Measurements from ENCODE around the gene PPP2R5B. TPM values are rescaled to one million over a fixed set of nuclear protein-coding genes. Genes with fewer than 3 reads are reported as not detected.
"Not testable (repeated sequence)": the region's sequence is repeated elsewhere in the genome, so short reads cannot be mapped to it uniquely, and the experiment has no call there.

Gene PPP2R5B
- polyA plus RNA-seq, 2 donors: 6.6 to 11.0 TPM

DNA sequence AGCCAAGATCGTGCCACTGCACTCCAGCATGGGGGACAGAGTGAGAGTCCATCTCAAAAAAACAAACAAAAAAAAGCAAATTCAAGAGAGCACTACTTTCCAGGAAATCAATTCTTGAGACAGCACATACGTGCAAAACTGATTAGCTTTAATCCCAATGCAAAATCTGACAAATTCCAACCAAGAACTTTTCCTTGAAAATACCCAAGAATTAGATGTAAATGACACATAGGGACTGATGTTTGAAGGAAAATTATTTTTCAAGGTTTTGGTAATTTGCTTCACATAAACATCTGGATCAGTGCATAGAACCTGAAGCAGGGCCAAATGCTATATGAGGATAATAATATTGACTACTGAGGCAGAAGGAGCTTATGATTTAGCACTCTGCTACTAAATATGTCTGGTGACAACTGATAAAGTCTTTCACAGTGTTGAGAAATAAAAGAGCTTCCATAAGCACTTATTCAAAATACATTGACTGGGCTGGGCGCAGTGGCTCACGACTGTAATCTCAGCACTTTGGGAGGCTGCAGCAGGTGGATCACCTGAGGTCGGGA lies 38.7 kb downstream of the PPP2R5B start:
- Histone ChIP-seq H3K27ac (ENCODE audit: low read depth in 2 of 2, low read length in 1 of 2) (no peak overlapping the region), H3K4me1 (ENCODE audit: control insufficient read depth in 2 of 2, insufficient read depth in 2 of 2, low read length in 1 of 2) (no peaks in the 10 kb centered on the region), H3K4me3 (ENCODE audit: low read depth in 1 of 2, low read length in 2 of 2) (no peak overlapping the region), H3K36me3 (ENCODE audit: control insufficient read depth in 2 of 2, insufficient read depth in 2 of 2, low read length in 1 of 2) (no peaks in the 10 kb centered on the region), H3K27me3 (ENCODE audit: control insufficient read depth in 1 of 2, insufficient read depth in 2 of 2, low read length in 2 of 2) (no peaks in the 10 kb centered on the region), H3K9me3 (ENCODE audit: control insufficient read depth in 2 of 2, insufficient read depth in 1 of 2, low read depth in 1 of 2, low read length in 1 of 2) (no peaks in the 10 kb centered on the region)
- whole genome bisulfite sequencing, 2 donors: 77 to 84% methylated on average over 5 of the region's 5 CpGs

DNA sequence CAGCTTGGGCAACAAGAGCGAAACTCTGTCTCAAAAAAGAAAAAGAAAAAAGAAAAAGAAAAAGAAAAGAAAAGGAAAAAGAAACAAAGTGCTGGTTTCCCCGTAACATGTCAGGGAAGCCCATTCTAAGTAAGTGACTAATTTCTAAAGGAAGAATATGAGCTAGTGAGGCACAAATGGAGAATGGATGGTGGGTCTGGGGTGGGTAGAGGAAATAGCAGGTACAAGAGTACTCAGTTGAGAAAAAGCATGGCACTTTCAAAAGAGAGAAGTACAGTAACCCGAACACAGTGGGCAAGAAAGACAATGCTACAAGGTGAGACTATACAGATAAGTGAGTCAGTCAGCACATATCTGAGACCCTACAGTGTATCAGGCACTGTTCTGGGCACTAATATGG lies 42.9 kb downstream of the PPP2R5B start:
- no peaks in the 10 kb centered on the region for H3K27me3 ChIP-seq (ENCODE audit: control insufficient read depth in 1 of 2, insufficient read depth in 2 of 2, low read length in 2 of 2)
- WGBS, 2 donors: 93 to 94% methylated on average over 3 of the region's 3 CpGs

DNA sequence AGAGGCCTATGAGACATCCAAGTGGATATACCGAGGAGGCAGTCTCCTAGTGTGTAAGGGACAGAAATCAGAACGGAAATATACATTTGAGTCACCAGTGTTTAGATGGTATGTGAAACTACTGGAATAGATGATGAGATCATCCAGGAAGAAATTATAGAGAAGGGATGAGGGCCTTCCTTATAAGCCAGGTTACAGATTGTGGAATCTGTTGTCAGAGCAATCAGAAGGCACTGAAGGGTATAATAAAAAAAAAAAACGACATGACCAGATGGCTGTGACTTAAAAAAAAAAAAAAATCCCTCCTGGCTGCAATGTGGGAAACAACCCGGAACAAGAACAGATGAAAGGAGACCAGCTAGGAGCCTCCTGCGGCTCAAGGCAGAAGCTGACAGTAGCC lies 44.7 kb downstream of the PPP2R5B start:
- no peaks in the 10 kb centered on the region for H3K27me3 ChIP-seq (ENCODE audit: control insufficient read depth in 1 of 2, insufficient read depth in 2 of 2, low read length in 2 of 2)
- 29 to 37% methylated on average over 5 of the region's 5 CpGs for WGBS, 2 donors
- H3K9me3 ChIP-seq (ENCODE audit: control insufficient read depth in 2 of 2, insufficient read depth in 1 of 2, low read depth in 1 of 2, low read length in 1 of 2): peaks cover 0 to 2% of the 10 kb centered on the region in 2 donors
- H3K4me3 ChIP-seq (ENCODE audit: low read depth in 1 of 2, low read length in 2 of 2): no peak overlapping the region
- no peaks in the 10 kb centered on the region for H3K36me3 ChIP-seq (ENCODE audit: control insufficient read depth in 2 of 2, insufficient read depth in 2 of 2, low read length in 1 of 2)
- H3K4me1 ChIP-seq (ENCODE audit: control insufficient read depth in 2 of 2, insufficient read depth in 2 of 2, low read length in 1 of 2): peaks cover 0 to 4% of the 10 kb centered on the region in 2 donors
- H3K27ac ChIP-seq (ENCODE audit: low read depth in 2 of 2, low read length in 1 of 2): peak overlapping the region; percentile 5 to 83

More for the DNA sequence above, 42.9 kb downstream of the PPP2R5B start:
- Histone ChIP-seq H3K36me3 (ENCODE audit: control insufficient read depth in 2 of 2, insufficient read depth in 2 of 2, low read length in 1 of 2) (no peaks in the 10 kb centered on the region), H3K27ac (ENCODE audit: low read depth in 2 of 2, low read length in 1 of 2) (no peak overlapping the region), H3K9me3 (ENCODE audit: control insufficient read depth in 2 of 2, insufficient read depth in 1 of 2, low read depth in 1 of 2, low read length in 1 of 2) (peaks cover 0 to 2% of the 10 kb centered on the region in 2 donors), H3K4me1 (ENCODE audit: control insufficient read depth in 2 of 2, insufficient read depth in 2 of 2, low read length in 1 of 2) (peaks cover 0 to 4% of the 10 kb centered on the region in 2 donors), H3K4me3 (ENCODE audit: low read depth in 1 of 2, low read length in 2 of 2) (no peak overlapping the region)

DNA sequence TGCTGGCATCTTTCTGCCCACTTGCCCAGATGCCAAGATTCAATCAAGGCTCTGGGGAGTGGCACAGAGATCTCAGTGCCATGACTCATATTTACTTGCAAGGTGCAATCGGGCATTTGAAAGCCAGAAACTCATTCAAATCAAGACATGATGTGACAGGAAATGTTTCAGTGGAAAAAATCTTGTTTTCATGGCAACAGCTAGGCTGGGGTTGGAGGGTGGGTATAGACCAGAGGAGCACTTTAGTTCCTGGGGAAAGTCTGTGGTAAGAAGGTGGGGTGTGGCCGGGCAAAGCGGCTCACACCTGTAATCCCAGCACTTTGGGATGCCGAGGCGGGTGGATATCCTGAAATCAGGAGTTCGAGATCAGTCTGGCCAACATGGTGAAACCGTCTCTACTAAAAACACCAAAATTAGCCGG lies 46.3 kb downstream of the PPP2R5B start:
- no peaks in the 10 kb centered on the region for H3K27me3 ChIP-seq (ENCODE audit: control insufficient read depth in 1 of 2, insufficient read depth in 2 of 2, low read length in 2 of 2)
- no peaks in the 10 kb centered on the region for H3K36me3 ChIP-seq (ENCODE audit: control insufficient read depth in 2 of 2, insufficient read depth in 2 of 2, low read length in 1 of 2)
- peaks cover 0 to 4% of the 10 kb centered on the region in 2 donors for H3K4me1 ChIP-seq (ENCODE audit: control insufficient read depth in 2 of 2, insufficient read depth in 2 of 2, low read length in 1 of 2)
- H3K27ac ChIP-seq (ENCODE audit: low read depth in 2 of 2, low read length in 1 of 2): peak overlapping the region; percentile 79 to 83
- 39 to 51% methylated on average over 8 of the region's 8 CpGs for WGBS, 2 donors
- H3K4me3 ChIP-seq (ENCODE audit: low read depth in 1 of 2, low read length in 2 of 2): no peak overlapping the region
- peaks cover 0 to 2% of the 10 kb centered on the region in 2 donors for H3K9me3 ChIP-seq (ENCODE audit: control insufficient read depth in 2 of 2, insufficient read depth in 1 of 2, low read depth in 1 of 2, low read length in 1 of 2)

DNA sequence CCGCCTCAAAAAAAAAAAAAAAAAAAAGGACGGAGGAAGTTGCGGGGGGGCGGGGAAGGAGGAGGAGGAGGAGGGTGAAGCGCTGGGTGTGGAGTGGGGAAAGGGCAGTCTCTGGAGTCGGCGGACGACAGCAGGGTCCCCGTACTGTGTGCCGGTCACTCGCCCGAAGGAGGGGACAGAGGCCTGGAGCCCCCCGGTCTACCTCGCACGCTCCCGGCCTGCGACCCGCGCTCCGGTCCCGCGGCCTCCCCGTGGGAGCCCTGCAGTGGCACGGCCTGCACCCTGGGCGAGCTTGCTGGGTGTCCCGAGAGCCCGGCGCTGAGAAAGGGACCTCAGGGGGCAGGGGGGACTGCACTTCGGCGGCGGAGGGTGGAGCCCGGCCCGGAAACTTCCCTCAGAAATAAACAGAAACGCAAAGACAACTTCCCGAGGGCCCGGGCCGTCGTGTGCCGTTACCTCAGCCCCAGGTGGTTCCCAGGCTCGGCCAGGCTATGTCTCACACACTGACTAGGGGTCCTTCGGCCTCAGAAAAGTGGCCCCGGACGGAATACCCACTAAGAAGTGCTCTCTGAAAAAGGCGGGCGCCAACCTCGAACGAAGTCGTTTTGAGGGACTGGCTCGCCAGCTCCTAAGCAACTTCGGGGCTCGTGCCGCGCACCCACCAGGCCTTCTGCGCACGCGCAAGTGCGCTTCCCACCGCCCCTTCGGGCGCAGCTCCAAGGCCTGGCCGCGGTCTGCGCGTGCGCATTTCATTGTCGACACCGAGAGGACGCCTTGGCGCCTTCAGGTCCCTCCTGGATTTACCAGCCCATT lies 47.1 kb downstream of the PPP2R5B start, which contains the start of gene MAJIN:
MAJIN (minus strand) TSS at position 688 of the 813 bp plus-strand sequence. CDS start 12,703 bp downstream, outside the sequence.
- H3K27ac ChIP-seq (ENCODE audit: low read depth in 2 of 2, low read length in 1 of 2): peak within 1 kb of the TSS; percentile 79 to 83
- peaks cover 0 to 4% of the 10 kb centered on the region in 2 donors for H3K4me1 ChIP-seq (ENCODE audit: control insufficient read depth in 2 of 2, insufficient read depth in 2 of 2, low read length in 1 of 2)
- peaks cover 0 to 2% of the 10 kb centered on the region in 2 donors for H3K9me3 ChIP-seq (ENCODE audit: control insufficient read depth in 2 of 2, insufficient read depth in 1 of 2, low read depth in 1 of 2, low read length in 1 of 2)
- 19 to 29% methylated on average over 66 to 69 of the region's 69 CpGs for WGBS, 2 donors
- no peaks in the 10 kb centered on the region for H3K36me3 ChIP-seq (ENCODE audit: control insufficient read depth in 2 of 2, insufficient read depth in 2 of 2, low read length in 1 of 2)
- peak within 1 kb of the TSS; percentile 16 to 31 for H3K4me3 ChIP-seq (ENCODE audit: low read depth in 1 of 2, low read length in 2 of 2)
- H3K27me3 ChIP-seq (ENCODE audit: control insufficient read depth in 1 of 2, insufficient read depth in 2 of 2, low read length in 2 of 2): no peaks in the 10 kb centered on the region

DNA sequence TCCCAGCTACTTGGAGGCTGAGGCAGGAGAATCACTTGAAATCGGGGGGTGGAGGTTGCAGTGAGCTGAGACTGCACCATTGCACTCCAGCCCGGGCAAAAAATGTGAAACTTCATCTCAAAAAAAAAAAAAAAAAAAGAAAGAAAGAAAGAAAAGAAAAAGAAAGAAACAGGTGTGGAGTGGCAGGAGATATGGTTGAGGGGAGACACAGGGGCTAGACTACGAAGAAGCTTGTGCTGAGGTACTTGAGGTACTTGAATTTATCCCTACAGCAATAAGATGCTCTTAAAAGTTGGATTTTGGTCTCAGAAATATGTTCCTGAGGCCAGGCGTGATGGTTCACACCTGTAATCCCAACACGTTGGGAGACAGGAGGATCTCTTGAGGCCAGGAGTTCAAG lies 49.6 kb downstream of the PPP2R5B start:
- H3K4me1 ChIP-seq (ENCODE audit: control insufficient read depth in 2 of 2, insufficient read depth in 2 of 2, low read length in 1 of 2): peaks cover 0 to 4% of the 10 kb centered on the region in 2 donors
- H3K36me3 ChIP-seq (ENCODE audit: control insufficient read depth in 2 of 2, insufficient read depth in 2 of 2, low read length in 1 of 2): no peaks in the 10 kb centered on the region
- H3K27me3 ChIP-seq (ENCODE audit: control insufficient read depth in 1 of 2, insufficient read depth in 2 of 2, low read length in 2 of 2): no peaks in the 10 kb centered on the region
- WGBS, 2 donors: 74 to 76% methylated on average over 5 of the region's 5 CpGs
- no peak overlapping the region for H3K27ac ChIP-seq (ENCODE audit: low read depth in 2 of 2, low read length in 1 of 2)
- no peak overlapping the region for H3K4me3 ChIP-seq (ENCODE audit: low read depth in 1 of 2, low read length in 2 of 2)
- H3K9me3 ChIP-seq (ENCODE audit: control insufficient read depth in 2 of 2, insufficient read depth in 1 of 2, low read depth in 1 of 2, low read length in 1 of 2): peaks cover 0 to 2% of the 10 kb centered on the region in 2 donors

DNA sequence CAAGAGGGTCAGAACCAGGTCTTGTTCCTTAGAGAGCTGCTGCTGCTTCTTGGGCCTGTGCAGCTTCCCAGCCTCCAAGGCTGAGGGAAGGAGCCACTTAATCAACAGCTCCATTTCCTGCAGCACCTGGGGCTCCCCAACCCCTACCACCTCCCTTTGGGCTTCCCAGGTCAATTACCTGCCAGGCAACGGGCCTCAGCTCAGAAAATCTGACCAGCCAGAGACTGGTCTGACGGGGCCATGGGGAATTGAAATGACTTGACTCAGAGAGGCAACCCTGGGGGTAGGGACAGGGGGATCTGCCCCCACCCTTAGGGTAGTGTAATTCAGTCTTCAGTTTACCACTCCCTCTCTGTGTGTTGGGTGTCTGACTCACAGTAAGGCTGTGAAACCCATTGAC lies 52.2 kb downstream of the PPP2R5B start:
- peaks cover 0 to 2% of the 10 kb centered on the region in 2 donors for H3K9me3 ChIP-seq (ENCODE audit: control insufficient read depth in 2 of 2, insufficient read depth in 1 of 2, low read depth in 1 of 2, low read length in 1 of 2)
- no peaks in the 10 kb centered on the region for H3K36me3 ChIP-seq (ENCODE audit: control insufficient read depth in 2 of 2, insufficient read depth in 2 of 2, low read length in 1 of 2)

DNA sequence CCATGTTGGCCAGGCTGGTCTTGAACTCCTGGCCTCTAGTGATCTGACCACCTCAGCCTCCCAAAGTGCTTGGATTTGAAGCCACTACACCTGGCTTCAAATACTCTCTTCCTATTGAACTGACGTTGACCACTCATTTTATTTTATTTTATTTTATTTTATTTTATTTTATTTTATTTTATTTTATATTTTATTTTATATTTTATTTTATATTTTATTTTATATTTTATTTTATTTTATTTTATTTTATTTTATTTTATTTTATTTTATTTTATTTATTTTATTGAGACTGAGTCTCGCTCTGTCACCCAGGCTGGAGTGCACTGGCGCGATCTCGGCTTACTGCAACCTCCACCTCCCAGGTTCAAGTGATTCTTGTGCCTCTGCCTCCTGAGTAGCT lies 58.9 kb downstream of the PPP2R5B start:
- not testable (repeated sequence) for H3K36me3 ChIP-seq (ENCODE audit: control insufficient read depth in 2 of 2, insufficient read depth in 2 of 2, low read length in 1 of 2); H3K9me3 ChIP-seq (ENCODE audit: control insufficient read depth in 2 of 2, insufficient read depth in 1 of 2, low read depth in 1 of 2, low read length in 1 of 2); H3K4me3 ChIP-seq (ENCODE audit: low read depth in 1 of 2, low read length in 2 of 2); H3K27ac ChIP-seq (ENCODE audit: low read depth in 2 of 2, low read length in 1 of 2); H3K4me1 ChIP-seq (ENCODE audit: control insufficient read depth in 2 of 2, insufficient read depth in 2 of 2, low read length in 1 of 2); H3K27me3 ChIP-seq (ENCODE audit: control insufficient read depth in 1 of 2, insufficient read depth in 2 of 2, low read length in 2 of 2)
- WGBS, 2 donors: 74 to 91% methylated on average over 5 of the region's 5 CpGs

More for the DNA sequence above, 52.2 kb downstream of the PPP2R5B start:
- peaks cover 0 to under 1% of the 10 kb centered on the region in 2 donors for H3K4me1 ChIP-seq (ENCODE audit: control insufficient read depth in 2 of 2, insufficient read depth in 2 of 2, low read length in 1 of 2)
- H3K4me3 ChIP-seq (ENCODE audit: low read depth in 1 of 2, low read length in 2 of 2): no peak overlapping the region
- no peaks in the 10 kb centered on the region for H3K27me3 ChIP-seq (ENCODE audit: control insufficient read depth in 1 of 2, insufficient read depth in 2 of 2, low read length in 2 of 2)
- 55 to 72% methylated on average over 2 of the region's 2 CpGs for WGBS, 2 donors
- H3K27ac ChIP-seq (ENCODE audit: low read depth in 2 of 2, low read length in 1 of 2): no peak overlapping the region
